AG04450 (cell line): ENCODE results near the gene CUL1. TPM values are rescaled to one million over a fixed set of nuclear protein-coding genes. Genes with fewer than 3 reads are reported as not detected.

Source experiments
- CTCF ChIA-PET: fragments of 300-600, 350-600 bp; formaldehyde crosslinking; extraction: SDS; loops from one replicate; lab custom pipeline; 2022; ENCODE audit warnings: antibody characterized with exemption, inconsistent platforms; lab: Charles Lee
- POLR2A ChIA-PET: fragments of 350-600 bp; formaldehyde crosslinking; extraction: SDS; loops from one replicate; lab custom pipeline; 2021; ENCODE audit warnings: antibody characterized with exemption, inconsistent platforms; lab: Yijun Ruan, JAX
- DNase-seq: peaks from one replicate; pipeline ENCODE4 v3.0.0-alpha.2; 2011; ENCODE audit warnings: low read depth, low spot score
- H3K27ac ChIP-seq: one replicate; pipeline ENCODE4 v1.5.1; 2012; ENCODE audit warnings: low read depth, low read length, control low read depth
- H3K27me3 ChIP-seq: one replicate; pipeline ENCODE4 v1.6.0; 2012; ENCODE audit warnings: low read length; ENCODE audit not compliant: control insufficient read depth, insufficient read depth
- H3K4me3 ChIP-seq: 2 replicates; pipeline ENCODE4 v1.5.1; 2011; ENCODE audit warnings: mild to moderate bottlenecking, low read depth, low read length, control low read depth
- H3K9me3 ChIP-seq: 2 replicates; pipeline ENCODE4 v1.5.1; 2012; ENCODE audit warnings: low read length; ENCODE audit not compliant: control insufficient read depth, insufficient read depth
- polyA plus RNA-seq: library from polyadenylated mRNA; depleted of rRNA; stranded (reverse); fragments of >200 nt; gene quantifications from 2 replicates; pipeline ENCODE4 v1.2.3, GENCODE V29; 2011
- TF ChIP-seq, protein P1 (sequence below): IDR thresholded peaks from 2 replicates; pipeline ENCODE4 v1.5.1; 2011; ENCODE audit warnings: low read depth, low read length, control low read depth, inconsistent platforms

Gene CUL1
- polyA plus RNA-seq, 1 experiment, result 56.8 TPM

GRCh38 chr7:148684289-148684830, 14.3 kb upstream of the CUL1 start:
- POLR2A ChIA-PET, result interaction anchor here (0.5 kb wide), 1 partner anchor 493 kb away, joined by 3 read pairs; no protein-coding TSS in a partner anchor

DNA sequence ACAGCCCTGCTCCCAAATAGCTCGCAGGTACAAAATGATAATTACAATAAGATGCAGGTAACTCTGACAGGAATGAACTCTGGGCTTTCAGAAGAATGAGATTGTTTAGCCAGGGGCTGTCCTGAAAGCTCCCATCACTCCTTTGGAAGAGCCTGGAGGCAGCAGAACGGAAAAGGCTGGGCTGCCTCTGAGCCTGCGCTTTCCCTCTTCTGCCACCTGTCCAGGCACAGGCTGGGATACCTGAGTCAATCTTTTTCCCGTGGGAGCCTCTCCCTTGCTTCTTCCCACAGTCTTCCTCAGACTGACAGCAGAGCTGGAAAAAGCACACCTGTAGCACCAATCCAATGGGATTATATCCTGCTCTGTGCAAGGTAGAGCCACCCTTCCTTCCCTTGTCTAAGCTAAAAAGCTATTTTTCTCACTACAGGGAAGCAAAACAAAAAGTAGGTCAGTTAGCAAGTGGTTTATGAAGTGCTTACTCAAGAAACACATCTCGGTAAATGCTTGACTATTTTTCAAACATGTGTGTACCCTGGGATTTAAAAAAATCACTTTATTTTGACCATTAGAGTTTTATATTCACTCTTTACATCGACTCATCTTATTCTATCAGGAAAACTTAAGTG, 12.3 kb upstream of the CUL1 start:
- TF ChIP-seq, protein P1, sequence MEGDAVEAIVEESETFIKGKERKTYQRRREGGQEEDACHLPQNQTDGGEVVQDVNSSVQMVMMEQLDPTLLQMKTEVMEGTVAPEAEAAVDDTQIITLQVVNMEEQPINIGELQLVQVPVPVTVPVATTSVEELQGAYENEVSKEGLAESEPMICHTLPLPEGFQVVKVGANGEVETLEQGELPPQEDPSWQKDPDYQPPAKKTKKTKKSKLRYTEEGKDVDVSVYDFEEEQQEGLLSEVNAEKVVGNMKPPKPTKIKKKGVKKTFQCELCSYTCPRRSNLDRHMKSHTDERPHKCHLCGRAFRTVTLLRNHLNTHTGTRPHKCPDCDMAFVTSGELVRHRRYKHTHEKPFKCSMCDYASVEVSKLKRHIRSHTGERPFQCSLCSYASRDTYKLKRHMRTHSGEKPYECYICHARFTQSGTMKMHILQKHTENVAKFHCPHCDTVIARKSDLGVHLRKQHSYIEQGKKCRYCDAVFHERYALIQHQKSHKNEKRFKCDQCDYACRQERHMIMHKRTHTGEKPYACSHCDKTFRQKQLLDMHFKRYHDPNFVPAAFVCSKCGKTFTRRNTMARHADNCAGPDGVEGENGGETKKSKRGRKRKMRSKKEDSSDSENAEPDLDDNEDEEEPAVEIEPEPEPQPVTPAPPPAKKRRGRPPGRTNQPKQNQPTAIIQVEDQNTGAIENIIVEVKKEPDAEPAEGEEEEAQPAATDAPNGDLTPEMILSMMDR, result no peak
- DNase-seq, result no peak
- no peak overlapping the region for H3K27ac ChIP-seq
- CTCF ChIA-PET, result no interaction called here
- POLR2A ChIA-PET, result no interaction called here
- H3K27me3 ChIP-seq, result peaks cover 2% of the 10 kb centered on the region
- no peak overlapping the region for H3K4me3 ChIP-seq
- no peaks in the 10 kb centered on the region for H3K9me3 ChIP-seq

More at GRCh38 chr7:148684289-148684830, 14.3 kb upstream of the CUL1 start:
- peaks cover 2% of the 10 kb centered on the region for H3K27me3 ChIP-seq
- H3K27ac ChIP-seq, result no peak overlapping the region
- CTCF ChIA-PET, result interaction anchor here (0.6 kb wide), 1 partner anchor 18 kb away, joined by 3 read pairs; no protein-coding TSS in a partner anchor
- H3K4me3 ChIP-seq, result no peak overlapping the region
- DNase-seq, result no peak
- TF ChIP-seq, protein P1, result no peak
- H3K9me3 ChIP-seq, result no peaks in the 10 kb centered on the region

GRCh38 chr7:148687555-148687954, 11.1 kb upstream of the CUL1 start:
- no peaks in the 10 kb centered on the region for H3K9me3 ChIP-seq
- CTCF ChIA-PET, result interaction anchor here (0.6 kb wide), 1 partner anchor 739 kb away, joined by 3 read pairs; no protein-coding TSS in a partner anchor
- peaks cover 2% of the 10 kb centered on the region for H3K27me3 ChIP-seq
- no peak for DNase-seq
- TF ChIP-seq, protein P1, result no peak
- no peak overlapping the region for H3K27ac ChIP-seq
- no peak overlapping the region for H3K4me3 ChIP-seq
- POLR2A ChIA-PET, result no interaction called here

- Histone ChIP-seq H3K9me3 (no peaks in the 10 kb centered on the region), H3K4me3 (no peak overlapping the region), H3K27ac (no peak overlapping the region), H3K27me3 (peaks cover 2% of the 10 kb centered on the region)
- TF ChIP-seq, protein P1, result no peak
- ChIA-PET POLR2A (no interaction called here), CTCF (no interaction called here)
- DNase-seq, result no peak
These were observed 10.2 kb upstream of the CUL1 start for GRCh38 chr7:148688526-148688925.

GRCh38 chr7:148693651-148694050, 5.1 kb upstream of the CUL1 start:
- no peaks in the 10 kb centered on the region for H3K9me3 ChIP-seq
- peaks cover 2% of the 10 kb centered on the region for H3K27me3 ChIP-seq
- TF ChIP-seq, protein P1, result no peak
- H3K4me3 ChIP-seq, result no peak overlapping the region
- CTCF ChIA-PET, result no interaction called here
- POLR2A ChIA-PET, result no interaction called here
- DNase-seq, result no peak
- no peak overlapping the region for H3K27ac ChIP-seq
